Heart left ventricle (tissue), 16 donors: ENCODE measurements around the gene ACP7. TPM values are rescaled to one million over a fixed set of nuclear protein-coding genes. Genes with fewer than 3 reads are reported as not detected.

Source experiments
- ATAC-seq, 4 donors: fragments of 200-7000 bp; cut with Tn5 transposase; one replicate each; pipeline ENCODE4 v1.9.1; 2020 to 2022; ENCODE audit warnings: moderate library complexity in 4 of 4, mild to moderate bottlenecking in 3 of 4, moderate number of reproducible peaks in 1 of 4
- DNase-seq, 5 donors: peaks; one replicate each; pipeline ENCODE4 v3.0.0-alpha.2; 2020
- H3K27ac ChIP-seq, 12 donors: fragments of 200-600 bp; sonication (generic) in 4 of 12; one replicate each; pipeline versions ENCODE4 v1.5.0 to v1.8.0; 2016 to 2022; ENCODE audit warnings: mild to moderate bottlenecking in 2 of 12
- H3K27me3 ChIP-seq, 9 donors: fragments of 200-600 bp; sonication (generic) in 2 of 9; one replicate each; pipeline versions ENCODE4 v1.5.1 to v1.8.0; 2016 to 2022; ENCODE audit warnings: mild to moderate bottlenecking in 3 of 9
- H3K36me3 ChIP-seq, 9 donors: fragments of 200-600 bp; sonication (generic) in 2 of 9; one replicate each; pipeline versions ENCODE4 v1.5.0 to v1.8.0; 2018 to 2022; ENCODE audit warnings: mild to moderate bottlenecking in 2 of 9
- H3K4me1 ChIP-seq, 12 donors: fragments of 200-600 bp; sonication (generic) in 4 of 12; one replicate each; pipeline versions ENCODE4 v1.5.0 to v1.8.0; 2016 to 2022; ENCODE audit warnings: mild to moderate bottlenecking in 3 of 12
- H3K4me3 ChIP-seq, 12 donors: fragments of 200-600 bp; sonication (generic) in 4 of 12; one replicate each; pipeline versions ENCODE4 v1.5.0 to v1.8.0; 2017 to 2022; ENCODE audit warnings: mild to moderate bottlenecking in 9 of 12, moderate library complexity in 4 of 12
- H3K9me3 ChIP-seq, 12 donors: fragments of 200-600 bp; sonication (generic) in 4 of 12; one replicate each; pipeline versions ENCODE4 v1.5.0 to v1.8.0; 2016 to 2022; ENCODE audit warnings: mild to moderate bottlenecking in 1 of 12
- POLR2A ChIP-seq, 2 donors: fragments of 450-650 bp; IDR thresholded peaks; one replicate each; pipeline ENCODE4 v1.6.1; 2017; ENCODE audit warnings: antibody characterized with exemption in 2 of 2, mild to moderate bottlenecking in 2 of 2, moderate library complexity in 2 of 2
- WGBS, 4 donors: extraction: QIAGEN DNeasy Blood & Tissue Kit in 2 of 4; methylation state at CpG; one replicate each; pipeline versions ENCODE4 v1.1.5 to v1.1.7; 2013 to 2018; 5-methylcytosine and 5-hydroxymethylcytosine counted together
- intact Hi-C, 10 donors: fragments of 100-400 bp; cut with DNase I; formaldehyde crosslinking; loops; one replicate each; pipeline versions ENCODE4 v1.11.1 to v1.14.2; 2022
- polyA plus RNA-seq, 2 donors: library from polyadenylated mRNA; stranded (reverse); fragments of 200-250 nt; gene quantifications; one replicate each; pipeline ENCODE4 v1.2.3, GENCODE V29; 2013
- total RNA-seq, 9 donors: library from RNA; depleted of rRNA in 2 of 9; stranded (reverse); fragments of >200 nt in 2 of 9; fragmentation: NEBNext Ultra II Directional in 3 of 9; extraction: Animal tissue kit (Norgen Biotek cat#: 25700) in 3 of 9; gene quantifications; one replicate each; pipeline versions ENCODE4 v1.1.0 to v1.2.4, GENCODE V29; 2016 to 2023
- TF ChIP-seq, protein P1 (sequence below), 12 donors: fragments of 200-600 bp; sonication (generic) in 4 of 12; IDR thresholded peaks; one replicate each; pipeline versions ENCODE4 v1.5.0 to v1.8.0; 2018 to 2022; ENCODE audit warnings: antibody characterized with exemption in 12 of 12, mild to moderate bottlenecking in 5 of 12
- donor health status: ischemic (EF 13 %, LVEDD 7.1; RV severe dilation, severe dysfunction).
- donor health status: healthy with polysubstance abuse.
- donor health status: DM: no; HTN: yes; CAD: no.
- donor health status: DM: no; HTN: no; CAD: no.
- donor health status: ischemic (EF 25% LVEDD 6.9; RV normal size, moderate dysfunction).
- donor health status: ischemic (EF 25% LVEDD 5.7; RV mildly dilated, moderate dysfunction).
- donor health status: healthy.
- donor health status: DM: yes; HTN: yes; CAD: no.
- donor health status: ischemic (EF 35%, LVEDD 5.7; RV mildly dilated, moderate dysfunction).
- donor health status: nonischemic (EF 11% LVEDD 7.7; RV severe dilation, severe dysfunction).
- donor health status: DM: yes; HTN: yes; CAD: no.
- donor health status: PGD.
- donor health status: ischemic (EF 29% LVEDD 5.4; RV normal size, mild dysfunction).
- donor health status: nonischemic (EF 23%, LVEDD 6.1; RV moderate dilation, normal function).

ACP7 gene
- total and polyA plus RNA-seq, 11 donors, result not detected

DNA sequence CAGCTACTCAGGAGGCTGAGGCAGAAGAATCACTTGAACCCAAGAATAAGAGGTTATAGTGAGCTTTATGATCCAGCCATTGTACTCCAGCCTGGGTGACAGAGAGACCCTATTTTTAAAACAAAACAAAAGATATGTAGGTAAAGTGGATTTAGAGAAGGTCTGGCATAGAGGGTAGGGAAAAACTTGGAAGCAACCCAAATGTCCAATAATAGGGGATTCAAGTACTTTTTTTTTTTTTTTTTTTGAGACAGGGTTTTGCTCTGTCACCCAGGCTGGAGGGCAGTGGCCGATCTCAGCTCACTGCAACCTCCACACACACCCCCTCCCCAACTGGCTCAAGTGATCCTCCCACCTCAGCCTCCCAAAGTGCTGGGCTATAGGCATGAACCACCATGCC is 35.7 kb downstream of the ACP7 start:
- ATAC-seq (no peak), DNase-seq (no peak)
- Histone ChIP-seq H3K27ac (no peak overlapping the region), H3K4me3 (no peak overlapping the region), H3K27me3 (peaks cover 0 to 29% (median 0%) of the 10 kb centered on the region in 9 donors), H3K9me3 (no peaks in the 10 kb centered on the region), H3K4me1 (peaks cover 0 to 15% (median 7%) of the 10 kb centered on the region in 12 donors), H3K36me3 (no peaks in the 10 kb centered on the region)
- intact Hi-C loops, result loop anchor here in 9 of 10 donors (5.0 to 10.0 kb wide), 9 partner anchors 65 to 552 kb away; partner anchors contain the start of genes EID2B (in 4 of the 9), PLEKHG2 (in 3 of the 9), EIF3K (in 1 of the 9) and MAP4K1 (in 1 of the 9)
- WGBS, 4 donors, result 50 to 78% (median 58%) methylated on average over 1 of the region's 1 CpG
- TF ChIP-seq, protein P1, sequence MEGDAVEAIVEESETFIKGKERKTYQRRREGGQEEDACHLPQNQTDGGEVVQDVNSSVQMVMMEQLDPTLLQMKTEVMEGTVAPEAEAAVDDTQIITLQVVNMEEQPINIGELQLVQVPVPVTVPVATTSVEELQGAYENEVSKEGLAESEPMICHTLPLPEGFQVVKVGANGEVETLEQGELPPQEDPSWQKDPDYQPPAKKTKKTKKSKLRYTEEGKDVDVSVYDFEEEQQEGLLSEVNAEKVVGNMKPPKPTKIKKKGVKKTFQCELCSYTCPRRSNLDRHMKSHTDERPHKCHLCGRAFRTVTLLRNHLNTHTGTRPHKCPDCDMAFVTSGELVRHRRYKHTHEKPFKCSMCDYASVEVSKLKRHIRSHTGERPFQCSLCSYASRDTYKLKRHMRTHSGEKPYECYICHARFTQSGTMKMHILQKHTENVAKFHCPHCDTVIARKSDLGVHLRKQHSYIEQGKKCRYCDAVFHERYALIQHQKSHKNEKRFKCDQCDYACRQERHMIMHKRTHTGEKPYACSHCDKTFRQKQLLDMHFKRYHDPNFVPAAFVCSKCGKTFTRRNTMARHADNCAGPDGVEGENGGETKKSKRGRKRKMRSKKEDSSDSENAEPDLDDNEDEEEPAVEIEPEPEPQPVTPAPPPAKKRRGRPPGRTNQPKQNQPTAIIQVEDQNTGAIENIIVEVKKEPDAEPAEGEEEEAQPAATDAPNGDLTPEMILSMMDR (IDR thresholded peaks at IDR 0.05), result no peak
- TF ChIP-seq POLR2A (IDR thresholded peaks at IDR 0.05), result no peak

DNA sequence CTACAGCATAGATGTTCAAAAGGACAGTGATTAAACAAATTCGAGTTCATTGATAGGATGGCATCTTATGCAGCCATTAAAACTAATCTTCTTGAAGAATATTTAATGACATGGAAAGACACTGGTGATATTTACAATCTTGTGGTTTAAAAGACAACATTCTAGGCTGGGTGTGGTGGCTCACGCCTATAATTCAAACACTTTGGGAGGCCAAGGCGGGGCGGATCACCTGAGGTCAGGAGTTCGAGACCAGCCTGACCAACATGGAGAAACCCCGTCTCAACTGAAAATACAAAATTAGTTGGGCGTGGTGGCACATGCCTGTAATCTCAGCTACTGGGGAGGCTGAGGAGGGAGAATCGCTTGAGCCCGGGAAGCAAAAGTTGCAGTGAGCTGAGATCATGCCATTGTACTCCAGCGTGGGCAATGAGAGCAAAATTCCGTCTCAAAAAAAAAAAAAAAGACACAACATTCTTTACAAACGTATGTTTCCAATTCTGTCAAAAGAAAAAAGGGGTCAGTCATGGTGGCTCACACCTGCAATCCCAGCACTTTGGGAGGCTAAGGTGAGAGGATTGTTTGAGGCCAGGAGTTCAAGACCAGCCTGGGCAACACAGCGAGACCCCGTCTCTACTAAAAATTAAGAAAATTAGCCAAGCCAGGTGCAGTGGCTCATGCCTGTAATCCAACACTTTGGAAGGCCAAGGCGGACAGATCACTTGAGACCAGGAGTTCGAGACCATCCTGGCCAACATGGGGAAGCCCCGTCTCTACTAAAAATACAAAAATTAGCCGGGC is 39.0 kb downstream of the ACP7 start:
- H3K9me3 ChIP-seq, result no peaks in the 10 kb centered on the region
- peaks cover 0 to 29% (median 0%) of the 10 kb centered on the region in 9 donors for H3K27me3 ChIP-seq
- ATAC-seq (no peak), DNase-seq (no peak)
- TF ChIP-seq, protein P1 (IDR thresholded peaks at IDR 0.05), result no peak
- no peak for TF ChIP-seq POLR2A (IDR thresholded peaks at IDR 0.05)
- H3K36me3 ChIP-seq, result no peaks in the 10 kb centered on the region
- peaks cover 0 to 38% (median 24%) of the 10 kb centered on the region in 12 donors for H3K4me1 ChIP-seq
- no peak overlapping the region for H3K4me3 ChIP-seq
- 80 to 87% (median 82%) methylated on average over 18 of the region's 18 CpGs for WGBS, 4 donors
- no peak overlapping the region for H3K27ac ChIP-seq
- intact Hi-C loops, result loop anchor here (1.0 to 10.0 kb wide), 14 partner anchors 62 to 549 kb away; partner anchors contain the start of genes EID2B (in 4 of the 10), PLEKHG2 (in 3 of the 10), EIF3K (in 1 of the 10) and MAP4K1 (in 1 of the 10)

DNA sequence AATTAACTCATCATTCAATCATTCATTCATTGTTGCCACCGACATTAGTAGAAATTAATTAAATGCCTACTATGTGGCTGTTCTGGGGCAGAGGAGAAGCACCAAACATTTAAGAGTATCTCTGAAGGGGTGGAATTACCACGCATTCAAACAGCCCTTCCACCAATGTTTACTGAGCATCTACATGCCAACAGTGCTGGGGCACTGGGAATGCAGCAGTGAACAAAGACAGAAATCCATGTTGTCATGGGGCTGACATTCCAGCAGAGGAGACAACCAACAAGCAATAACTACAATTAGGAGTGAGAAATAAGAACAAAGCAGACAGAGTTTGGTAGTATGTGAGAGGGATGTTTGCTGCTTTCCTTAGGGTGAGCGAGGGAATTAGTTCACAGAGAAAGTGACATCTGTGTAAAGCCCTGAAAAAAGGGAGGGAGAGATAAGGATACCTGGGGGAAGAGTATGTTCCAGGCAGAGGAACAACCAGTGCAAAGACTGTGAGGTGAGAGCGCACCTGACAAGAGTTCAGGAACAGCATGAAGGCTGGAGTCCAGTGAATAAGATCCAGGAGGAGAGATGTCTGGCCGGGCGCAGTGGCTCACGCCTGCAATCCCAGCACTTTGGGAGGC is 40.1 kb downstream of the ACP7 start:
- DNase-seq (no peak), ATAC-seq (no peak)
- intact Hi-C loops, result loop anchor here in 9 of 10 donors (1.0 to 10.0 kb wide), 12 partner anchors 61 to 548 kb away; partner anchors contain the start of genes EID2B (in 4 of the 9), PLEKHG2 (in 3 of the 9), EIF3K (in 1 of the 9) and MAP4K1 (in 1 of the 9)
- 78 to 86% (median 80%) methylated on average over 7 of the region's 7 CpGs for WGBS, 4 donors
- Histone ChIP-seq H3K27me3 (peaks cover 0 to 26% (median 0%) of the 10 kb centered on the region in 9 donors), H3K27ac (no peak overlapping the region), H3K9me3 (no peaks in the 10 kb centered on the region), H3K4me1 (peaks cover 0 to 46% (median 29%) of the 10 kb centered on the region in 12 donors), H3K36me3 (no peaks in the 10 kb centered on the region), H3K4me3 (no peak overlapping the region)
- TF ChIP-seq POLR2A (IDR thresholded peaks at IDR 0.05), result no peak
- TF ChIP-seq, protein P1 (IDR thresholded peaks at IDR 0.05), result no peak

DNA sequence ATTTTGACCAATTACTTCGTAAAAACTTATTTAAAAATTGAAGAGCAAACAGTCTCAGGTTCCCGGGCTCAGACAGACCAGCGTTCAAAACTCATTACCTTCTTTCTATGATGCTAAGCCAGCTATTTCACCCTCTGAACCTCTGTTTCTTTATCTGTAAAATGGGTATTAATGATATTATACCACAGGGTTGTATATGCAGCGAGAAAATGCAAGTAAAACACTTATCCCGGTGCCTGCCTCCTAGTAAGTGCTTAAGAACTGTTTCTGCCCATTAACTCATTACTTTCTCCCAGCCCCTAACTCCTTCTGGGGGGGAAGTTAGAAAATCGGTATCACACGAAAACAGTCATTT is 41.0 kb downstream of the ACP7 start:
- 38 to 44% (median 42%) methylated on average over 7 of the region's 7 CpGs for WGBS, 4 donors
- DNase-seq, result no peak
- intact Hi-C loops, result loop anchor here in 6 of 10 donors (2.0 to 10.0 kb wide), 8 partner anchors 60 to 510 kb away; partner anchors contain the start of genes EID2B (in 4 of the 6), PLEKHG2 (in 2 of the 6), EID2 (in 1 of the 6) and EIF3K (in 1 of the 6)
- H3K4me1 ChIP-seq, result peaks cover 0 to 53% (median 30%) of the 10 kb centered on the region in 12 donors
- ATAC-seq, result no peak
- peak overlapping the region; percentile 55 to 88 (median 78) for H3K4me3 ChIP-seq
- H3K9me3 ChIP-seq, result no peaks in the 10 kb centered on the region
- no peaks in the 10 kb centered on the region for H3K36me3 ChIP-seq
- H3K27ac ChIP-seq, result peak overlapping the region in 10 of 12 donors; percentile 34 to 86 (median 71)
- no peak for TF ChIP-seq POLR2A (IDR thresholded peaks at IDR 0.05)
- TF ChIP-seq, protein P1 (IDR thresholded peaks at IDR 0.05), result no peak
- peaks cover 0 to 17% (median 0%) of the 10 kb centered on the region in 9 donors for H3K27me3 ChIP-seq
